Mammary epithelial cell (primary cell): ENCODE measurements around the gene MYO9A.

Experiments
- CTCF ChIP-seq, 2 donors: IDR thresholded peaks in 1 of 2; conservative IDR thresholded peaks in 1 of 2; 2 replicates each; pipeline ENCODE4 v1.5.1; 2011 to 2012; ENCODE audit warnings: inconsistent platforms in 2 of 2, low read length in 2 of 2, mild to moderate bottlenecking in 2 of 2, control low read depth in 1 of 2, low read depth in 1 of 2; ENCODE audit not compliant: insufficient read depth in 1 of 2; ENCODE audit errors: extremely low read depth in 1 of 2
- EZH2 ChIP-seq: IDR thresholded peaks from 2 replicates; pipeline ENCODE4 v1.6.1; 2012; ENCODE audit warnings: low read length, inconsistent platforms, borderline replicate concordance

- no peak for TF ChIP-seq CTCF (conservative IDR thresholded peaks at IDR 0.05 in 1 of 2, IDR thresholded peaks at IDR 0.05 in 1 of 2; ENCODE audit: extremely low read depth in 1 of 2, insufficient read depth in 1 of 2, low read depth in 1 of 2, low read length in 2 of 2)
- TF ChIP-seq EZH2, result no peak
These were observed 319.3 kb downstream of the MYO9A start for GRCh38 chr15:71798641-71799040.
